Tibial nerve (tissue), 4 donors: ENCODE data around the gene TAOK3. TPM values are rescaled to one million over a fixed set of nuclear protein-coding genes. Genes with fewer than 3 reads are reported as not detected.
"Not testable (repeated sequence)": the region's sequence is repeated elsewhere in the genome, so short reads cannot be mapped to it uniquely, and the experiment has no call there.

Experiments used
- DNase-seq, 2 donors: peaks; one replicate each; pipeline ENCODE4 v3.0.0-alpha.2; 2019; ENCODE audit warnings: low spot score in 2 of 2
- H3K27ac ChIP-seq, 4 donors: fragments of 200-600 bp; sonication (generic) in 3 of 4; one replicate each; pipeline ENCODE4 v1.5.1; 2017 to 2019; ENCODE audit warnings: mild to moderate bottlenecking in 1 of 4
- H3K27me3 ChIP-seq, 2 donors: fragments of 200-600 bp; sonication (generic) in 1 of 2; one replicate each; pipeline versions ENCODE4 v1.5.1 to v1.6.0; 2017 to 2019
- H3K36me3 ChIP-seq, 3 donors: fragments of 200-600 bp; sonication (generic); one replicate each; pipeline ENCODE4 v1.5.1; 2018 to 2019
- H3K4me1 ChIP-seq, 4 donors: fragments of 200-600 bp; sonication (generic) in 3 of 4; one replicate each; pipeline ENCODE4 v1.5.1; 2017 to 2019
- H3K4me3 ChIP-seq, 4 donors: fragments of 200-600 bp; sonication (generic) in 3 of 4; one replicate each; pipeline ENCODE4 v1.5.1; 2017 to 2019; ENCODE audit warnings: mild to moderate bottlenecking in 1 of 4, moderate library complexity in 1 of 4
- H3K9me3 ChIP-seq, 4 donors: fragments of 200-600 bp; sonication (generic) in 3 of 4; one replicate each; pipeline ENCODE4 v1.5.1; 2017 to 2019
- EP300 ChIP-seq, 2 donors: sonication (generic); formaldehyde crosslinking; IDR thresholded peaks; one replicate each; pipeline ENCODE4 v1.6.1; 2017; ENCODE audit warnings: antibody characterized with exemption in 2 of 2, mild to moderate bottlenecking in 1 of 2
- POLR2A ChIP-seq, 2 donors: fragments of 450-650 bp; IDR thresholded peaks; one replicate each; pipeline ENCODE4 v1.6.1; 2017; ENCODE audit warnings: antibody characterized with exemption in 2 of 2, mild to moderate bottlenecking in 2 of 2, moderate library complexity in 2 of 2
- WGBS, 2 donors: methylation state at CpG; one replicate each; pipeline ENCODE4 v1.1.5; 2018; 5-methylcytosine and 5-hydroxymethylcytosine counted together
- total RNA-seq, 4 donors: library from RNA; depleted of rRNA; stranded (reverse); fragments of >200 nt; gene quantifications; one replicate each; pipeline ENCODE4 v1.1.0, GENCODE V29; 2016
- TF ChIP-seq, protein P1 (sequence below), 5 experiments: fragments of 200-600 bp in 3 of 5; fragments of 450-650 bp in 2 of 5; sonication (generic) in 3 of 5; IDR thresholded peaks; one replicate each; pipeline ENCODE4 v1.5.1; 2016 to 2019; ENCODE audit warnings: antibody characterized with exemption in 5 of 5, mild to moderate bottlenecking in 3 of 5, moderate library complexity in 2 of 5

The TAOK3 gene
- total RNA-seq, 4 donors from 2014 or later, result 43.7 to 99.0 (median 59.6) TPM

DNA sequence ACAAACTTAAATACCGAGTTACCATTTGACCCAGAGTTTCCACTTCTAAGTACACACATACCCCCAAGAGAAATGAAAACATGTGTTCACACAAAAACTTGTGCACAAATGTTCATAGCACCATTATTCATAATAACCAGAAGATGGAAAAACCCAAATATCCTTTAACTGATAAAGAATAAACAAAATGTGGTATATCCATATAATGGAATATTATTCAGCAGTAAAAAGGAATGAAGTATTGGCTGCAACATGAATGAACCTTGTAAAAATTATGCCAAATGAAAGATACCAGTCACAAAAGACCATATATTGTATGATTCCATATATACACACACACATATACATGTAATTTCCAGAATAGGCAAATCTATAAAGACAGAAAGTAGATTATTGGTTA, 116.4 kb downstream of the TAOK3 start:
- DNase-seq, result no peak
- Histone ChIP-seq H3K27me3 (no peaks in the 10 kb centered on the region), H3K4me3 (no peak overlapping the region), H3K27ac (no peak overlapping the region), H3K4me1 (no peaks in the 10 kb centered on the region), H3K36me3 (peaks cover 0 to 26% (median 0%) of the 10 kb centered on the region in 3 donors), H3K9me3 (no peaks in the 10 kb centered on the region)
- TF ChIP-seq POLR2A (IDR thresholded peaks at IDR 0.05) (no peak), EP300 (IDR thresholded peaks at IDR 0.05) (no peak)
- TF ChIP-seq, protein P1, sequence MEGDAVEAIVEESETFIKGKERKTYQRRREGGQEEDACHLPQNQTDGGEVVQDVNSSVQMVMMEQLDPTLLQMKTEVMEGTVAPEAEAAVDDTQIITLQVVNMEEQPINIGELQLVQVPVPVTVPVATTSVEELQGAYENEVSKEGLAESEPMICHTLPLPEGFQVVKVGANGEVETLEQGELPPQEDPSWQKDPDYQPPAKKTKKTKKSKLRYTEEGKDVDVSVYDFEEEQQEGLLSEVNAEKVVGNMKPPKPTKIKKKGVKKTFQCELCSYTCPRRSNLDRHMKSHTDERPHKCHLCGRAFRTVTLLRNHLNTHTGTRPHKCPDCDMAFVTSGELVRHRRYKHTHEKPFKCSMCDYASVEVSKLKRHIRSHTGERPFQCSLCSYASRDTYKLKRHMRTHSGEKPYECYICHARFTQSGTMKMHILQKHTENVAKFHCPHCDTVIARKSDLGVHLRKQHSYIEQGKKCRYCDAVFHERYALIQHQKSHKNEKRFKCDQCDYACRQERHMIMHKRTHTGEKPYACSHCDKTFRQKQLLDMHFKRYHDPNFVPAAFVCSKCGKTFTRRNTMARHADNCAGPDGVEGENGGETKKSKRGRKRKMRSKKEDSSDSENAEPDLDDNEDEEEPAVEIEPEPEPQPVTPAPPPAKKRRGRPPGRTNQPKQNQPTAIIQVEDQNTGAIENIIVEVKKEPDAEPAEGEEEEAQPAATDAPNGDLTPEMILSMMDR (IDR thresholded peaks at IDR 0.05), result no peak
- WGBS, 2 donors, result 97 to 98% methylated on average over 1 of the region's 1 CpG

- Histone ChIP-seq H3K36me3 (peaks cover 0 to 1% (median 0%) of the 10 kb centered on the region in 3 donors), H3K27ac (no peak overlapping the region), H3K4me1 (no peaks in the 10 kb centered on the region), H3K27me3 (no peaks in the 10 kb centered on the region), H3K9me3 (no peaks in the 10 kb centered on the region), H3K4me3 (no peak overlapping the region)
- 91 to 100% methylated on average over 1 of the region's 1 CpG for WGBS, 2 donors
- no peak for DNase-seq
- TF ChIP-seq, protein P1 (IDR thresholded peaks at IDR 0.05), result no peak
- TF ChIP-seq POLR2A (IDR thresholded peaks at IDR 0.05) (no peak), EP300 (IDR thresholded peaks at IDR 0.05) (no peak)
Measured at GRCh38 chr12:118249547-118249946, 123.2 kb downstream of the TAOK3 start.

GRCh38 chr12:118245886-118246285, 126.8 kb downstream of the TAOK3 start:
- not testable (repeated sequence) for H3K4me3 ChIP-seq
- 95 to 96% methylated on average over 21 to 26 of the region's 26 CpGs for WGBS, 2 donors

GRCh38 chr12:118238888-118239287, 133.8 kb downstream of the TAOK3 start:
- H3K36me3 ChIP-seq, result peaks cover 0 to 34% (median 0%) of the 10 kb centered on the region in 3 donors
- H3K4me3 ChIP-seq, result no peak overlapping the region
- no peaks in the 10 kb centered on the region for H3K9me3 ChIP-seq
- 95 to 96% methylated on average over 2 of the region's 2 CpGs for WGBS, 2 donors
- no peak overlapping the region for H3K27ac ChIP-seq
- DNase-seq, result no peak
- TF ChIP-seq, protein P1 (IDR thresholded peaks at IDR 0.05), result no peak
- TF ChIP-seq POLR2A (IDR thresholded peaks at IDR 0.05), result no peak
- no peak for TF ChIP-seq EP300 (IDR thresholded peaks at IDR 0.05)
- H3K4me1 ChIP-seq, result no peaks in the 10 kb centered on the region
- no peaks in the 10 kb centered on the region for H3K27me3 ChIP-seq

More at GRCh38 chr12:118245886-118246285, 126.8 kb downstream of the TAOK3 start:
- not testable (repeated sequence) for H3K27me3 ChIP-seq, H3K36me3 ChIP-seq, DNase-seq, H3K27ac ChIP-seq, H3K9me3 ChIP-seq, H3K4me1 ChIP-seq

GRCh38 chr12:118237908-118238307, 134.8 kb downstream of the TAOK3 start:
- H3K27ac ChIP-seq, result no peak overlapping the region
- WGBS, 2 donors, result 74 to 84% methylated on average over 1 of the region's 1 CpG
- DNase-seq, result no peak
- no peak overlapping the region for H3K4me3 ChIP-seq
- no peaks in the 10 kb centered on the region for H3K27me3 ChIP-seq
- H3K36me3 ChIP-seq, result peaks cover 0 to 33% (median 0%) of the 10 kb centered on the region in 3 donors
- H3K9me3 ChIP-seq, result no peaks in the 10 kb centered on the region
- TF ChIP-seq EP300 (IDR thresholded peaks at IDR 0.05) (no peak), POLR2A (IDR thresholded peaks at IDR 0.05) (no peak)
- TF ChIP-seq, protein P1 (IDR thresholded peaks at IDR 0.05), result no peak
- no peaks in the 10 kb centered on the region for H3K4me1 ChIP-seq
